ENCODE results near the gene PIK3C2G.
A peak's percentile ranks its signal among the peaks of the same experiment; 100 is the strongest.

Gene PIK3C2G

GRCh38 chr12:18427520-18427919, 166.2 kb downstream of the PIK3C2G start:
- DNase-seq, result no peak

GRCh38 chr12:18428416-18428815, 167.1 kb downstream of the PIK3C2G start:
- no peak for DNase-seq

- DNase-seq, result no peak
Observed at GRCh38 chr12:18429366-18429765, 168.0 kb downstream of the PIK3C2G start.

GRCh38 chr12:18430425-18431048, 169.2 kb downstream of the PIK3C2G start:
- DNase-seq, result peak; percentile 44 to 50 (median 45)

- DNase-seq, result no peak
Observed at GRCh38 chr12:18431771-18432170, 170.5 kb downstream of the PIK3C2G start.

- DNase-seq, result no peak
Observed at GRCh38 chr12:18432206-18432605, 170.9 kb downstream of the PIK3C2G start.

GRCh38 chr12:18436170-18436569, 174.9 kb downstream of the PIK3C2G start:
- no peak for DNase-seq

GRCh38 chr12:18439541-18439940, 178.2 kb downstream of the PIK3C2G start:
- no peak for DNase-seq

- no peak for DNase-seq
Observed at GRCh38 chr12:18443768-18444437, 182.6 kb downstream of the PIK3C2G start.

GRCh38 chr12:18446061-18446644, 184.8 kb downstream of the PIK3C2G start:
- DNase-seq, result no peak

- no peak for DNase-seq
Observed at GRCh38 chr12:18454330-18454729, 193.0 kb downstream of the PIK3C2G start.

- DNase-seq, result no peak
Observed at GRCh38 chr12:18456344-18456743, 195.0 kb downstream of the PIK3C2G start.

GRCh38 chr12:18457362-18457761, 196.0 kb downstream of the PIK3C2G start:
- DNase-seq, result no peak

GRCh38 chr12:18461758-18462157, 200.4 kb downstream of the PIK3C2G start:
- DNase-seq, result no peak

GRCh38 chr12:18462442-18462841, 201.1 kb downstream of the PIK3C2G start:
- no peak for DNase-seq

GRCh38 chr12:18467620-18468245, 206.4 kb downstream of the PIK3C2G start:
- no peak for DNase-seq

GRCh38 chr12:18468246-18469075, 207.1 kb downstream of the PIK3C2G start:
- no peak for DNase-seq

GRCh38 chr12:18470251-18470650, 208.9 kb downstream of the PIK3C2G start:
- no peak for DNase-seq

GRCh38 chr12:18472304-18472703, 211.0 kb downstream of the PIK3C2G start:
- no peak for DNase-seq

- no peak for DNase-seq
Observed at GRCh38 chr12:18472806-18473205, 211.5 kb downstream of the PIK3C2G start.

- no peak for DNase-seq
Observed at GRCh38 chr12:18476861-18477260, 215.5 kb downstream of the PIK3C2G start.

- DNase-seq, result no peak
Observed at GRCh38 chr12:18479256-18479655, 217.9 kb downstream of the PIK3C2G start.

- DNase-seq, result no peak
Observed at GRCh38 chr12:18482601-18483120, 221.3 kb downstream of the PIK3C2G start.

Data from suppressor macrophage treated with lipopolysaccharide for 1 hour (primary cell).